Glutamatergic neuron (in vitro differentiated cells): ENCODE measurements around the gene GPR27. TPM values are rescaled to one million over a fixed set of nuclear protein-coding genes. Genes with fewer than 3 reads are reported as not detected.

Experiments used
- DNase-seq: peaks from one replicate; pipeline ENCODE4 v3.0.0; 2022
- H3K27ac Mint-ChIP-seq: one replicate; pipeline ENCODE4 v1.8.0; 2020; ENCODE audit warnings: mild to moderate bottlenecking, mixed read lengths, inconsistent platforms; ENCODE audit not compliant: unreplicated experiment
- H3K27me3 Mint-ChIP-seq: one replicate; pipeline ENCODE4 v1.8.0; 2020; ENCODE audit warnings: mild to moderate bottlenecking, moderate library complexity, mixed read lengths, inconsistent platforms; ENCODE audit not compliant: unreplicated experiment
- H3K36me3 Mint-ChIP-seq: one replicate; pipeline ENCODE4 v1.8.0; 2020; ENCODE audit warnings: mild to moderate bottlenecking, mixed read lengths, inconsistent platforms; ENCODE audit not compliant: unreplicated experiment
- H3K4me1 Mint-ChIP-seq: one replicate; pipeline ENCODE4 v1.8.0; 2020; ENCODE audit warnings: mild to moderate bottlenecking, low read depth, mixed read lengths, inconsistent platforms; ENCODE audit not compliant: unreplicated experiment
- H3K4me3 Mint-ChIP-seq: one replicate; pipeline ENCODE4 v1.8.0; 2020; ENCODE audit warnings: mild to moderate bottlenecking, mixed read lengths, inconsistent platforms; ENCODE audit not compliant: unreplicated experiment
- H3K9me3 Mint-ChIP-seq: one replicate; pipeline ENCODE4 v1.8.0; 2020; ENCODE audit warnings: mild to moderate bottlenecking, moderate library complexity, mixed read lengths, inconsistent platforms; ENCODE audit not compliant: unreplicated experiment
- CTCF ChIP-seq: fragments of 200-600 bp; sonication (generic); IDR thresholded peaks from one replicate; pipeline ENCODE4 v1.5.0; 2021; ENCODE audit not compliant: partially characterized antibody, unreplicated experiment
- total RNA-seq: library from RNA; stranded (reverse); fragmentation: NEBNext Ultra II Directional; extraction: Animal tissue kit (Norgen Biotek cat#: 25700); gene quantifications from one replicate; pipeline ENCODE4 v1.2.1, GENCODE V29; 2021; ENCODE audit not compliant: unreplicated experiment

The GPR27 gene
- total RNA-seq, 1 donor from 2014 or later = 4.7 TPM

- Mint-ChIP-seq H3K27ac (peak overlapping the region; percentile 44), H3K27me3 (peaks cover 16% of the 10 kb centered on the region)
These were observed 32.5 kb downstream of the GPR27 start for GRCh38 chr3:71786217-71786549.

GRCh38 chr3:71786551-71786950 lies 32.9 kb downstream of the GPR27 start:
- H3K27ac Mint-ChIP-seq = no peak overlapping the region
- no peak for DNase-seq
- no peak for TF ChIP-seq CTCF
- no peaks in the 10 kb centered on the region for H3K4me1 Mint-ChIP-seq
- no peaks in the 10 kb centered on the region for H3K36me3 Mint-ChIP-seq
- H3K9me3 Mint-ChIP-seq = peaks cover 3% of the 10 kb centered on the region
- H3K4me3 Mint-ChIP-seq = no peak overlapping the region
- H3K27me3 Mint-ChIP-seq = peaks cover 16% of the 10 kb centered on the region

More at GRCh38 chr3:71786217-71786549, 32.5 kb downstream of the GPR27 start:
- Mint-ChIP-seq H3K36me3 (no peaks in the 10 kb centered on the region), H3K9me3 (peaks cover 3% of the 10 kb centered on the region), H3K4me3 (peak overlapping the region; percentile 86), H3K4me1 (no peaks in the 10 kb centered on the region)
- DNase-seq = no peak
- TF ChIP-seq CTCF = no peak

DNA sequence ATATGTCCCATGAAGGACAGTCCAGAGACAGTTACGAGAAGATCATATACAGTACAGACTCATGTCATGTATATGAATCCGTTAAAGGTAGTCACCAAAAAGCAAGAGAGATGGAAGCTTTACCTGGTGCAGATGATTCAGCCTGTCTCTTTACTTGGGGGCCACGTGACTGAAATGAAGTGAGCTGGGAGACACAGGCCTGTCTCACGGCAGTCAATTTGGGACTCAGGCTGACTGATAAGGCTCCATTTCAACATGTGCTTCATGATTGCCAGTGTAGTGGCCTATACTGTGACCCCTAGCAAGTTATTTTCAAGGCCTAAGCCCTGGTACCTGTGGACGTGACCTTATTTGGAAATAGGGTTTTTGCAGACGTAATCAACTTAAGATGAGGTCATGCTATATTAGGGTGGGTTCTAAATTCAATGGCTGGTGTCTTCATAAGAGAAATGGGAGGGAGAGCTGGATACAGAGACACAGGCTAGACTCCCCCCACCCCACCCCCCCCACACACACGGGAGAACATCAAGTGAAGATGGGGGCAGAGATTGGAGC lies 34.3 kb downstream of the GPR27 start:
- DNase-seq = no peak
- no peak for TF ChIP-seq CTCF
- H3K4me1 Mint-ChIP-seq = no peaks in the 10 kb centered on the region
- no peak overlapping the region for H3K4me3 Mint-ChIP-seq
- peaks cover 16% of the 10 kb centered on the region for H3K27me3 Mint-ChIP-seq
- H3K27ac Mint-ChIP-seq = no peak overlapping the region
- H3K36me3 Mint-ChIP-seq = no peaks in the 10 kb centered on the region
- peaks cover 3% of the 10 kb centered on the region for H3K9me3 Mint-ChIP-seq

DNA sequence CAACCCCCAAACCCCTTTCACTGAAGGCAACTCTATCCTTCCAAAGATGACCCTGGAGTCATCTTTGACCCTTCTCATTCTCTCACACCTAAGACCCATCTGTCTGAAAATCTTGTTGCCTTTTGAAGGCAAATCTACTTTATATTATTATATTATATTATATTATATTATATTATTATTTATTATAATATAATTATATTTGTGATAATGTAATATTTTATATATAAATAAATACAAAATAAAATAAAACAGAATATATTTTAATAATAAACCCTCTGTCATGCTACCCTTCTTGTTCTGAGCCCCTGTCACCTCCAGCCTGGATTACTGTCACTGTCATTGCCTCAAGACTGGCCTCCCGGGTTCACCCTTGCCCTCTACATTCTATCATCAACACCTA lies 36.3 kb downstream of the GPR27 start:
- no peaks in the 10 kb centered on the region for H3K36me3 Mint-ChIP-seq
- DNase-seq = no peak
- H3K4me3 Mint-ChIP-seq = no peak overlapping the region
- H3K9me3 Mint-ChIP-seq = peaks cover 3% of the 10 kb centered on the region
- TF ChIP-seq CTCF = no peak
- H3K4me1 Mint-ChIP-seq = no peaks in the 10 kb centered on the region
- no peak overlapping the region for H3K27ac Mint-ChIP-seq
- peaks cover 9% of the 10 kb centered on the region for H3K27me3 Mint-ChIP-seq

DNA sequence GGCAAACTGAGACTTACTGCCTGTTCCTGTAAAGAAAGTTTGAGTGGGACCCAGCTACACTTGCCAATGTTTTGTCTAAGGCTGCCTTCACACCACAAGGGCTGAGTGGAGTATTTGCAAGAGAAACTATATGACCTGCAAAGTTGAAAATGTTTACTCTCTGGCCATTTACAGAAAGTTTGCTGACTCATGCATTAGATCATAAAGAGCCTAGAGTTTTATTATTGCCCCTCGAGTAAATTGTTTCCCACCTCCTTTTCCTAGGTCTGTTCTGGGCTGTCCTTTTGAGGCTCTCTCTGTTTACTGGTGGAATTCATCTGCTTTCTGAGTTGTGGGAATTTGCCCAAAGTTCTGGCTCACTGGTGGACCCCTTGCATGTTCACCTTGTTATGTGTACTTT lies 38.0 kb downstream of the GPR27 start:
- Mint-ChIP-seq H3K4me1 (no peaks in the 10 kb centered on the region), H3K4me3 (no peak overlapping the region), H3K27me3 (no peaks in the 10 kb centered on the region), H3K27ac (no peak overlapping the region), H3K36me3 (no peaks in the 10 kb centered on the region), H3K9me3 (no peaks in the 10 kb centered on the region)
- DNase-seq = no peak
- no peak for TF ChIP-seq CTCF
